Measurements from ENCODE around the gene UMODL1.

- TF ChIP-seq ZNF567 (CRISPR knock-in tag; IDR thresholded peaks at IDR 0.05; ENCODE audit: borderline replicate concordance) (no peak), POLR2A (IDR thresholded peaks at IDR 0.05; ENCODE audit: insufficient read depth in 1 of 2, low read depth in 2 of 2, low read length in 2 of 2) (no peak), FOXJ3 (CRISPR knock-in tag; IDR thresholded peaks at IDR 0.05; ENCODE audit: borderline replicate concordance) (no peak), CTCF (CRISPR knock-in tag; IDR thresholded peaks at IDR 0.05) (no peak), CEBPB (IDR thresholded peaks at IDR 0.05; ENCODE audit: borderline replicate concordance, low read depth, low read length) (no peak), ZNF30 (CRISPR knock-in tag; IDR thresholded peaks at IDR 0.05) (no peak), ZNF660 (CRISPR knock-in tag; IDR thresholded peaks at IDR 0.05; ENCODE audit: borderline replicate concordance, low read depth) (no peak), ZNF224 (CRISPR knock-in tag; IDR thresholded peaks at IDR 0.05) (no peak), EZH2 (conservative IDR thresholded peaks at IDR 0.05; ENCODE audit: low read depth, low read length) (no peak), PATZ1 (CRISPR knock-in tag; IDR thresholded peaks at IDR 0.05) (no peak), FOXK2 (IDR thresholded peaks at IDR 0.05) (no peak)
- TF ChIP-seq, protein P1, sequence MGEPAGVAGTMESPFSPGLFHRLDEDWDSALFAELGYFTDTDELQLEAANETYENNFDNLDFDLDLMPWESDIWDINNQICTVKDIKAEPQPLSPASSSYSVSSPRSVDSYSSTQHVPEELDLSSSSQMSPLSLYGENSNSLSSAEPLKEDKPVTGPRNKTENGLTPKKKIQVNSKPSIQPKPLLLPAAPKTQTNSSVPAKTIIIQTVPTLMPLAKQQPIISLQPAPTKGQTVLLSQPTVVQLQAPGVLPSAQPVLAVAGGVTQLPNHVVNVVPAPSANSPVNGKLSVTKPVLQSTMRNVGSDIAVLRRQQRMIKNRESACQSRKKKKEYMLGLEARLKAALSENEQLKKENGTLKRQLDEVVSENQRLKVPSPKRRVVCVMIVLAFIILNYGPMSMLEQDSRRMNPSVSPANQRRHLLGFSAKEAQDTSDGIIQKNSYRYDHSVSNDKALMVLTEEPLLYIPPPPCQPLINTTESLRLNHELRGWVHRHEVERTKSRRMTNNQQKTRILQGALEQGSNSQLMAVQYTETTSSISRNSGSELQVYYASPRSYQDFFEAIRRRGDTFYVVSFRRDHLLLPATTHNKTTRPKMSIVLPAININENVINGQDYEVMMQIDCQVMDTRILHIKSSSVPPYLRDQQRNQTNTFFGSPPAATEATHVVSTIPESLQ (CRISPR knock-in tag; conservative IDR thresholded peaks at IDR 0.05), result no peak
These were observed 43.9 kb upstream of the UMODL1 start for GRCh38 chr21:42027085-42027821.
